ENCODE measurements around the gene SRPK2.

Gene SRPK2

DNA sequence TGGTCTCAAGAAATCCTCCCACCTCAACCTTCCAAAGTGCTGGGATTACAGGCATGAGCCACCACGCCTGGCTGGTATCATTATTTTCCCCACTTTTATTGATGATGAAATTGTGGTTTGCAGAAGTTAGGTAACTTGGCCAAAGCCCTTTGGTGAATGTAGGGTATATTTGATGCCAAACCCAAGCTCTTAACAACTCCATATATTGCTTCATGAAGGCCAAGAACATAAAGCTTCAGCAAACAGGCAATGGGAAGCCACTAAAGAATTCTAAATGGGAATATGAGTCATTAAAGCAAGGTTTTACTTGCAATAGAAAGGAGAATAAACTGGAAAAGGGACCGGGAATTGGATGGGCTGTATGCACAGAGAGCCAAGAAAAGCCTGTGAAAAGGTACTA lies 232.0 kb downstream of the SRPK2 start:
- H3K36me3 ChIP-seq (ENCODE audit: control insufficient read depth in 4 of 4, insufficient read depth in 4 of 4, low read length in 3 of 4): peaks cover 2 to 17% (median 8%) of the 10 kb centered on the region in 4 experiments
- H3K27ac ChIP-seq (ENCODE audit: insufficient read depth in 1 of 2, low read depth in 1 of 2, low read length in 2 of 2, poor library complexity in 1 of 2, severe bottlenecking in 2 of 2): no peak overlapping the region
- peaks cover 0 to 3% (median 1%) of the 10 kb centered on the region in 4 experiments for H3K4me1 ChIP-seq (ENCODE audit: control extremely low read depth in 1 of 4, control insufficient read depth in 4 of 4, insufficient read depth in 4 of 4, low read length in 3 of 4)
- H3K27me3 ChIP-seq (replicated peaks in 2 of 5; ENCODE audit: control insufficient read depth in 4 of 5, insufficient read depth in 5 of 5, low read length in 4 of 5): no peaks in the 10 kb centered on the region
- no peak for DNase-seq
- ChIA-PET POLR2A (no interaction called here), CTCF (interaction anchor here (2.4 kb wide), 1 partner anchor 11 kb away, joined by 7 read pairs; no protein-coding TSS in a partner anchor)
- H3K4me3 ChIP-seq (ENCODE audit: control insufficient read depth in 1 of 7, extremely low read depth in 1 of 7, insufficient read depth in 4 of 7, low read depth in 2 of 7, low read length in 6 of 7): no peak overlapping the region
- 82% methylated on average over 1 of the region's 2 CpGs for WGBS (ENCODE audit: insufficient coverage)
- no peaks in the 10 kb centered on the region for H3K9me3 ChIP-seq (ENCODE audit: control extremely low read depth in 1 of 5, control insufficient read depth in 4 of 5, insufficient read depth in 2 of 5, low read depth in 1 of 5, low read length in 4 of 5)

DNA sequence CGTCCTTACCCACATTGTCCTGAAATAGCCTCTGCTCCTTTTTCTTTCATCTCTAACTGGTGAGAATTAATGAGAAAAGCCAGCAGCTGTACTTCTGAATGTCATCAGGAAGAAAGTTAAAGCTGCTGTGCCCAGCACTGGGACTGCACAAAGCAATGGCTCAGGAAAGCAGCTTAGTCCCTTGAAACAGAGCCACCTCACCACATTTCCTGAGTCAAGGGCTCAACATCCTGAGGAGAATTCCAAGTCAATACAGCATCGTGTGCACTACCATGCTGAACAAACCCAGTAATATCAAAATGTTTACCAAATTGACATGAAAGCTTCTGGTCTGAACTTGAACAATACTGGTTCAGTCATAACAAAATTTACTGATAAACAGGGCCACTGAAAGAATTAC lies 234.6 kb downstream of the SRPK2 start:
- Histone ChIP-seq H3K4me3 (ENCODE audit: control insufficient read depth in 1 of 7, extremely low read depth in 1 of 7, insufficient read depth in 4 of 7, low read depth in 2 of 7, low read length in 6 of 7) (no peak overlapping the region), H3K4me1 (ENCODE audit: control extremely low read depth in 1 of 4, control insufficient read depth in 4 of 4, insufficient read depth in 4 of 4, low read length in 3 of 4) (peaks cover 0 to 3% (median 1%) of the 10 kb centered on the region in 4 experiments), H3K27ac (ENCODE audit: insufficient read depth in 1 of 2, low read depth in 1 of 2, low read length in 2 of 2, poor library complexity in 1 of 2, severe bottlenecking in 2 of 2) (no peak overlapping the region), H3K9me3 (ENCODE audit: control extremely low read depth in 1 of 5, control insufficient read depth in 4 of 5, insufficient read depth in 2 of 5, low read depth in 1 of 5, low read length in 4 of 5) (no peaks in the 10 kb centered on the region), H3K36me3 (ENCODE audit: control insufficient read depth in 4 of 4, insufficient read depth in 4 of 4, low read length in 3 of 4) (peaks cover 0 to 16% (median 8%) of the 10 kb centered on the region in 4 experiments), H3K27me3 (replicated peaks in 2 of 5; ENCODE audit: control insufficient read depth in 4 of 5, insufficient read depth in 5 of 5, low read length in 4 of 5) (no peaks in the 10 kb centered on the region)
- no CpG with 5 or more reads among the region's 2 CpGs for WGBS (ENCODE audit: insufficient coverage)
- ChIA-PET CTCF (interaction anchor here (0.6 to 1.6 kb wide), 5 partner anchors 9 to 184 kb away, joined by 3 to 6 read pairs (median 3); no protein-coding TSS in a partner anchor), POLR2A (no interaction called here)
- DNase-seq: no peak

DNA sequence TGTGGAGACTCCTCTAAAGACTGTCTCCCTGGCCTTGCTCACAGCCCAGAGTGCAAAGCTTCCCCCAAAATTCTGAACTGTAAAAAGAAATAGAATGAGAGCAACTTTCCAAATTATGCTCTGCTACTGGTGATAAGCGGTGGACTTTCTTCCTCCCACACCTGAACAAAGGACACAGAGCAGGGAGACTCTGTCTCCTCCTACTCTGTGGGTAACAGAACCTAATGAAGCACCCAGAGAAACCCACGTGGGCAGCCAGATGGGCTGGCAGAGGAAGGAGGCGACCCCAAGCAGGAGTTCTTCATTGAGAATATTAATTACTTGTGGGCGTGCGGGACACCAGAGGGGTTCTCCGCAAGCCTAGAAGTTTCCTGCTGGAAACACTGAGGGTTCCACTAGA lies 235.2 kb downstream of the SRPK2 start:
- WGBS (ENCODE audit: insufficient coverage): 100% methylated on average over 3 of the region's 6 CpGs
- POLR2A ChIA-PET: no interaction called here
- Histone ChIP-seq H3K4me3 (ENCODE audit: control insufficient read depth in 1 of 7, extremely low read depth in 1 of 7, insufficient read depth in 4 of 7, low read depth in 2 of 7, low read length in 6 of 7) (no peak overlapping the region), H3K9me3 (ENCODE audit: control extremely low read depth in 1 of 5, control insufficient read depth in 4 of 5, insufficient read depth in 2 of 5, low read depth in 1 of 5, low read length in 4 of 5) (no peaks in the 10 kb centered on the region), H3K27ac (ENCODE audit: insufficient read depth in 1 of 2, low read depth in 1 of 2, low read length in 2 of 2, poor library complexity in 1 of 2, severe bottlenecking in 2 of 2) (no peak overlapping the region), H3K27me3 (replicated peaks in 2 of 5; ENCODE audit: control insufficient read depth in 4 of 5, insufficient read depth in 5 of 5, low read length in 4 of 5) (no peaks in the 10 kb centered on the region), H3K4me1 (ENCODE audit: control extremely low read depth in 1 of 4, control insufficient read depth in 4 of 4, insufficient read depth in 4 of 4, low read length in 3 of 4) (peaks cover 0 to 3% (median 1%) of the 10 kb centered on the region in 4 experiments), H3K36me3 (ENCODE audit: control insufficient read depth in 4 of 4, insufficient read depth in 4 of 4, low read length in 3 of 4) (peaks cover 0 to 16% (median 7%) of the 10 kb centered on the region in 4 experiments)
- no peak for DNase-seq
- CTCF ChIA-PET: interaction anchor here (0.5 to 1.6 kb wide), 5 partner anchors 10 to 185 kb away, joined by 3 to 6 read pairs (median 3); no protein-coding TSS in a partner anchor

DNA sequence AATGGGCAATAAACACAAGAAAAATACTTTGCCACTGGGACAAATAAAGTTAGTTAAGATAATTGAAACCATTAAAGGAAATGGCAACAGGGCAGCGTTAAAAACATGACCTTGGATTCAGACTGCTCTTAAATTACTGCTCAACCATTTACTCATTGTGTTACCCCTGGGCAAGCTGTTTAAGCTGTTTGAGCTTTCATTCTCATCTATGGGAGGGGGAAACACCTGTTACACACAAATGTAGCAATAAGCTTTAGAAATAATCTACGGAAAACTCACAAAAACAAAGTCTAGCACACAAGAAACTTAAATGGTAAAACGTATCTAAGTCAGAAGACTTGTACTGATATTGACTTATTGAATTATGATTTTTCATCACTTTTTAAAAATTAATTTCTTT lies 237.6 kb downstream of the SRPK2 start:
- Histone ChIP-seq H3K4me3 (ENCODE audit: control insufficient read depth in 1 of 7, extremely low read depth in 1 of 7, insufficient read depth in 4 of 7, low read depth in 2 of 7, low read length in 6 of 7) (no peak overlapping the region), H3K27me3 (replicated peaks in 2 of 5; ENCODE audit: control insufficient read depth in 4 of 5, insufficient read depth in 5 of 5, low read length in 4 of 5) (no peaks in the 10 kb centered on the region), H3K9me3 (ENCODE audit: control extremely low read depth in 1 of 5, control insufficient read depth in 4 of 5, insufficient read depth in 2 of 5, low read depth in 1 of 5, low read length in 4 of 5) (no peaks in the 10 kb centered on the region), H3K27ac (ENCODE audit: insufficient read depth in 1 of 2, low read depth in 1 of 2, low read length in 2 of 2, poor library complexity in 1 of 2, severe bottlenecking in 2 of 2) (no peak overlapping the region), H3K4me1 (ENCODE audit: control extremely low read depth in 1 of 4, control insufficient read depth in 4 of 4, insufficient read depth in 4 of 4, low read length in 3 of 4) (peaks cover 0 to 3% (median 1%) of the 10 kb centered on the region in 4 experiments), H3K36me3 (ENCODE audit: control insufficient read depth in 4 of 4, insufficient read depth in 4 of 4, low read length in 3 of 4) (peaks cover 2 to 11% (median 6%) of the 10 kb centered on the region in 4 experiments)
- no CpG with 5 or more reads among the region's 3 CpGs for WGBS (ENCODE audit: insufficient coverage)
- POLR2A ChIA-PET: no interaction called here
- no peak for DNase-seq
- CTCF ChIA-PET: interaction anchor here (0.6 kb wide), 1 partner anchor 315 kb away, joined by 3 read pairs; no protein-coding TSS in a partner anchor

DNA sequence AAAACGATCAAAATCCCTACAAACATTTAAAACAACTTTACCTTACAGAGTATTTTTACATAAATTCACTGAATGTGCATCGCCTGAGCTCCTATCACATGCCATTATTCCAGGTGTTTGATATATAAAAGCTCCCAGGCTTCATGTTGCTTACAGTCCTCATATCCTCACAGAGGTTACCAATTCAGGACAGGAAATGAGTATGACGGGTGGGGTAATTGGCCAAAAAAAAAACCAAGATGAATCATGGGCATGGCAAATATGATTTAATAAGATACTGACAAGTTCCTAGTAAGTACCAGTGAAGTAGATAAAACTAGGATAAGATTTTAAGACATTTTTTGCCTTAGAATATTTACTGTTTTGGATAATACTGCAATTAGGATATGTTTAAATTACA lies 238.9 kb downstream of the SRPK2 start:
- WGBS (ENCODE audit: insufficient coverage): no CpG with 5 or more reads among the region's 3 CpGs
- Histone ChIP-seq H3K27ac (ENCODE audit: insufficient read depth in 1 of 2, low read depth in 1 of 2, low read length in 2 of 2, poor library complexity in 1 of 2, severe bottlenecking in 2 of 2) (no peak overlapping the region), H3K9me3 (ENCODE audit: control extremely low read depth in 1 of 5, control insufficient read depth in 4 of 5, insufficient read depth in 2 of 5, low read depth in 1 of 5, low read length in 4 of 5) (no peaks in the 10 kb centered on the region), H3K27me3 (replicated peaks in 2 of 5; ENCODE audit: control insufficient read depth in 4 of 5, insufficient read depth in 5 of 5, low read length in 4 of 5) (no peaks in the 10 kb centered on the region), H3K36me3 (ENCODE audit: control insufficient read depth in 4 of 4, insufficient read depth in 4 of 4, low read length in 3 of 4) (peaks cover 0 to 9% (median 5%) of the 10 kb centered on the region in 4 experiments), H3K4me3 (ENCODE audit: control insufficient read depth in 1 of 7, extremely low read depth in 1 of 7, insufficient read depth in 4 of 7, low read depth in 2 of 7, low read length in 6 of 7) (no peak overlapping the region), H3K4me1 (ENCODE audit: control extremely low read depth in 1 of 4, control insufficient read depth in 4 of 4, insufficient read depth in 4 of 4, low read length in 3 of 4) (peaks cover 0 to 3% (median 1%) of the 10 kb centered on the region in 4 experiments)
- CTCF ChIA-PET: no interaction called here
- no peak for DNase-seq
- POLR2A ChIA-PET: no interaction called here

DNA sequence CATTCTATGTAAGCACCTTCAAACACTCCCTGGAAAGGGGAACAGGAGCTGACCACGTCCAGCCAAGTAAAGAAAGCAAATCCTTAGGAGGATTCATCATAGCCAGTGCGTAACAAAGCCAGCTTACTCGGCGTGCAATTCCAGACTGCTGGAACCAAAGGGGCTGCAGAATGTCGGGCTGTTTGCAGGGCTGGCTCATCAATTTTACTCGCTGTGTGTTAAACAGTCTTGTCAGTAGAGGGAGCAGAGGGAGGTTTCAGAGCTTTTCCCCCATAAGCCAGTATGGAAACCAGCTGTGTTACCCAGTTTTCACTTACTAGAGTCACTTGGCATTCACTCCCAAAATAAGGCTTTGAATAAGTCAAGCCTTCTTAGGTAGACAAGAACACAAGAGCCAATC lies 247.7 kb downstream of the SRPK2 start:
- WGBS (ENCODE audit: insufficient coverage): 90% methylated on average over 4 of the region's 6 CpGs
- DNase-seq: peak; percentile 25 to 42 (median 34)
- Histone ChIP-seq H3K27ac (ENCODE audit: insufficient read depth in 1 of 2, low read depth in 1 of 2, low read length in 2 of 2, poor library complexity in 1 of 2, severe bottlenecking in 2 of 2) (no peak overlapping the region), H3K9me3 (ENCODE audit: control extremely low read depth in 1 of 5, control insufficient read depth in 4 of 5, insufficient read depth in 2 of 5, low read depth in 1 of 5, low read length in 4 of 5) (no peaks in the 10 kb centered on the region), H3K4me3 (ENCODE audit: control insufficient read depth in 1 of 7, extremely low read depth in 1 of 7, insufficient read depth in 4 of 7, low read depth in 2 of 7, low read length in 6 of 7) (no peak overlapping the region), H3K27me3 (replicated peaks in 2 of 5; ENCODE audit: control insufficient read depth in 4 of 5, insufficient read depth in 5 of 5, low read length in 4 of 5) (no peaks in the 10 kb centered on the region), H3K4me1 (ENCODE audit: control extremely low read depth in 1 of 4, control insufficient read depth in 4 of 4, insufficient read depth in 4 of 4, low read length in 3 of 4) (no peaks in the 10 kb centered on the region), H3K36me3 (ENCODE audit: control insufficient read depth in 4 of 4, insufficient read depth in 4 of 4, low read length in 3 of 4) (peaks cover 6 to 61% (median 31%) of the 10 kb centered on the region in 4 experiments)
- CTCF ChIA-PET: interaction anchor here (0.9 to 1.0 kb wide), 3 partner anchors 13 to 28 kb away, joined by 3 to 6 read pairs (median 3); no protein-coding TSS in a partner anchor
- POLR2A ChIA-PET: interaction anchor here (0.7 kb wide), 1 partner anchor 38 kb away, joined by 5 read pairs; no protein-coding TSS in a partner anchor

DNA sequence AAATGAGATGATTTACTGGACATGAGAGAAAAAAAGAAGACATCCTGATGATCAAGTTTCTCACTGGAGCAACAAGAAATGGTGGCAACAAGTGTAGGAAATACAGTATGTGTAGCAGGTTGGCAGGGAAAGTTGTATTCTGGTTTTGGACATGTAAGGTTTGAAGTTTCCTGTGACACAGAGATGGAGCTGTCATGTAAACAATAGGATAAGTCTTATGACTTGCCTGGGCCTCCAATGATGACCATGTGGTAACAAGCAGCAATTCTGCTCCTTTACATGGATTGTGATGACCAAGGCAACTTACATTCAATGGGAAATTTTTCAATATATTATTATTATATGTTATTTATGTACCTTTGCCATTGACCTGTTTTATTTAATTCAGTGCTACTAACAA lies 249.3 kb downstream of the SRPK2 start:
- H3K4me3 ChIP-seq (ENCODE audit: control insufficient read depth in 1 of 7, extremely low read depth in 1 of 7, insufficient read depth in 4 of 7, low read depth in 2 of 7, low read length in 6 of 7): no peak overlapping the region
- ChIA-PET CTCF (no interaction called here), POLR2A (no interaction called here)
- no peaks in the 10 kb centered on the region for H3K9me3 ChIP-seq (ENCODE audit: control extremely low read depth in 1 of 5, control insufficient read depth in 4 of 5, insufficient read depth in 2 of 5, low read depth in 1 of 5, low read length in 4 of 5)
- peaks cover 6 to 58% (median 29%) of the 10 kb centered on the region in 4 experiments for H3K36me3 ChIP-seq (ENCODE audit: control insufficient read depth in 4 of 4, insufficient read depth in 4 of 4, low read length in 3 of 4)
- DNase-seq: no peak
- no peaks in the 10 kb centered on the region for H3K4me1 ChIP-seq (ENCODE audit: control extremely low read depth in 1 of 4, control insufficient read depth in 4 of 4, insufficient read depth in 4 of 4, low read length in 3 of 4)
- H3K27me3 ChIP-seq (replicated peaks in 2 of 5; ENCODE audit: control insufficient read depth in 4 of 5, insufficient read depth in 5 of 5, low read length in 4 of 5): no peaks in the 10 kb centered on the region
- H3K27ac ChIP-seq (ENCODE audit: insufficient read depth in 1 of 2, low read depth in 1 of 2, low read length in 2 of 2, poor library complexity in 1 of 2, severe bottlenecking in 2 of 2): no peak overlapping the region
